H1 (cell line): ENCODE results near the gene NEDD4L. TPM values are rescaled to one million over a fixed set of nuclear protein-coding genes. Genes with fewer than 3 reads are reported as not detected.

ENCODE experiments used
- CTCF ChIA-PET: fragments of 300-600 bp; sonication (Branson Sonifier 250); formaldehyde crosslinking; loops from one replicate; lab custom pipeline; 2021; ENCODE audit not compliant: partially characterized antibody; lab: Charles Lee
- POLR2A ChIA-PET: fragments of 300-600 bp; sonication (Branson Sonifier 250); formaldehyde crosslinking; loops from one replicate; lab custom pipeline; 2021; ENCODE audit warnings: inconsistent platforms; ENCODE audit not compliant: partially characterized antibody; lab: Charles Lee
- DNase-seq, 2 experiments: peaks; one replicate each; pipeline versions ENCODE4 v3.0.0 to v3.0.0-alpha.2; 2010 to 2022; ENCODE audit warnings: low spot score in 2 of 2, low read depth in 1 of 2, mixed read lengths in 1 of 2
- FAIRE-seq: peaks from 2 replicates; lab custom pipeline; 2011; peaks lifted over from hg19 to GRCh38; lab: Jason Lieb, UNC
- H2AFZ ChIP-seq: 2 replicates; pipeline ENCODE4 v1.8.1; 2012; ENCODE audit warnings: low read length, inconsistent platforms
- H2AK5ac ChIP-seq: 2 replicates; pipeline ENCODE4 v1.6.1; 2013; ENCODE audit warnings: low read depth, low read length
- H2BK120ac ChIP-seq: replicated peaks from 2 replicates; pipeline ENCODE3; 2013; ENCODE audit warnings: low read depth, low read length, inconsistent platforms
- H2BK12ac ChIP-seq: 2 replicates; pipeline ENCODE4 v1.6.1; 2013; ENCODE audit warnings: low read depth, low read length
- H2BK15ac ChIP-seq: 2 replicates; pipeline ENCODE4 v1.6.1; 2013; ENCODE audit warnings: low read length
- H2BK20ac ChIP-seq: 2 replicates; pipeline ENCODE4 v1.6.1; 2013; ENCODE audit warnings: low read length
- H2BK5ac ChIP-seq: 2 replicates; pipeline ENCODE4 v1.6.1; 2013; ENCODE audit warnings: low read depth, low read length
- H3K14ac ChIP-seq: 2 replicates; pipeline ENCODE4 v1.6.1; 2013; ENCODE audit warnings: inconsistent platforms; ENCODE audit not compliant: insufficient read length
- H3K18ac ChIP-seq: 2 replicates; pipeline ENCODE4 v1.6.1; 2013; ENCODE audit warnings: low read length; ENCODE audit errors: extremely low read depth
- H3K23ac ChIP-seq: 2 replicates; pipeline ENCODE4 v1.6.1; 2013; ENCODE audit warnings: inconsistent platforms; ENCODE audit not compliant: insufficient read length
- H3K23me2 ChIP-seq: 2 replicates; pipeline ENCODE4 v1.6.1; 2013; ENCODE audit warnings: low read depth, low read length
- H3K27ac ChIP-seq: 2 replicates; pipeline ENCODE4 v1.6.1; 2011; ENCODE audit warnings: low read depth, low read length, inconsistent platforms
- H3K27me3 ChIP-seq, 4 experiments: replicated peaks in 1 of 4; 1 replicate in 1 of 4; 2 replicates in 3 of 4; pipeline versions ENCODE4 v1.6.1 to v1.8.1; 2011 to 2013; ENCODE audit warnings: low read length in 3 of 4, mild to moderate bottlenecking in 3 of 4, inconsistent platforms in 2 of 4, mixed read lengths in 2 of 4, moderate library complexity in 1 of 4; ENCODE audit not compliant: control insufficient read depth in 3 of 4, insufficient read depth in 3 of 4; ENCODE audit errors: extremely low read depth in 1 of 4
- H3K36me3 ChIP-seq, 4 experiments: 2 replicates each; pipeline versions ENCODE4 v1.6.1 to v1.8.1; 2011 to 2013; ENCODE audit warnings: mild to moderate bottlenecking in 4 of 4, low read length in 3 of 4, moderate library complexity in 2 of 4, control low read depth in 1 of 4, inconsistent platforms in 1 of 4; ENCODE audit not compliant: insufficient read depth in 4 of 4, control insufficient read depth in 2 of 4
- H3K4ac ChIP-seq: replicated peaks from 2 replicates; pipeline ENCODE3; 2013; ENCODE audit warnings: low read length, low read depth, mixed read lengths, inconsistent platforms; ENCODE audit not compliant: insufficient read length
- H3K4me1 ChIP-seq, 4 experiments: replicated peaks in 1 of 4; 1 replicate in 1 of 4; 2 replicates in 3 of 4; pipeline versions ENCODE4 v1.6.1 to v1.8.1; 2011 to 2013; ENCODE audit warnings: low read length in 3 of 4, inconsistent platforms in 2 of 4, mixed read lengths in 1 of 4; ENCODE audit not compliant: insufficient read depth in 4 of 4, control insufficient read depth in 3 of 4
- H3K4me2 ChIP-seq, 2 experiments: 2 replicates each; pipeline versions ENCODE4 v1.6.1 to v1.8.1; 2011 to 2013; ENCODE audit warnings: low read depth in 2 of 2, low read length in 2 of 2, control low read depth in 1 of 2, inconsistent platforms in 1 of 2, mild to moderate bottlenecking in 1 of 2; ENCODE audit not compliant: insufficient read depth in 1 of 2
- H3K4me3 ChIP-seq, 4 experiments: fragments of 200-600, 300-600 bp in 1 of 4; sonication (generic), shearing (Covaris generic), sonication (Bioruptor Twin) in 1 of 4; 2 replicates each; pipeline versions ENCODE4 v1.5.1 to v1.8.1; 2011 to 2016; ENCODE audit warnings: low read length in 4 of 4, low read depth in 3 of 4, control low read depth in 2 of 4, inconsistent platforms in 2 of 4, mild to moderate bottlenecking in 2 of 4, mixed read lengths in 1 of 4, moderate library complexity in 1 of 4; ENCODE audit not compliant: insufficient read depth in 2 of 4; ENCODE audit errors: extremely low read depth in 1 of 4
- H3K56ac ChIP-seq: replicated peaks from 2 replicates; pipeline ENCODE3; 2013; ENCODE audit warnings: low read depth, mild to moderate bottlenecking, mixed read lengths, low read length, inconsistent platforms; ENCODE audit not compliant: insufficient read length
- H3K79me1 ChIP-seq: 2 replicates; pipeline ENCODE4 v1.6.1; 2013; ENCODE audit warnings: low read depth, low read length, control low read depth
- H3K79me2 ChIP-seq, 2 experiments: 2 replicates each; pipeline versions ENCODE4 v1.6.1 to v1.8.1; 2012 to 2013; ENCODE audit warnings: low read length in 2 of 2, mild to moderate bottlenecking in 2 of 2, inconsistent platforms in 1 of 2; ENCODE audit not compliant: insufficient read depth in 2 of 2, control insufficient read depth in 1 of 2
- H3K9ac ChIP-seq, 4 experiments: replicated peaks in 1 of 4; 1 replicate in 1 of 4; 2 replicates in 3 of 4; pipeline versions ENCODE4 v1.6.1 to v1.8.1; 2011 to 2013; ENCODE audit warnings: low read depth in 3 of 4, low read length in 3 of 4, control low read depth in 2 of 4, mild to moderate bottlenecking in 2 of 4, moderate library complexity in 2 of 4, inconsistent platforms in 1 of 4; ENCODE audit errors: extremely low read depth in 1 of 4
- H3K9me3 ChIP-seq, 2 experiments: 2 replicates each; pipeline versions ENCODE4 v1.6.1 to v1.8.1; 2012 to 2013; ENCODE audit warnings: mild to moderate bottlenecking in 2 of 2, moderate library complexity in 2 of 2, control low read depth in 1 of 2, inconsistent platforms in 1 of 2, low read depth in 1 of 2, low read length in 1 of 2, mixed read lengths in 1 of 2; ENCODE audit not compliant: insufficient read depth in 2 of 2
- H4K20me1 ChIP-seq, 2 experiments: replicated peaks in 1 of 2; 2 replicates each; pipeline versions ENCODE3 to v1.8.1; 2011 to 2013; ENCODE audit warnings: inconsistent platforms in 2 of 2, low read length in 2 of 2, mild to moderate bottlenecking in 1 of 2; ENCODE audit not compliant: insufficient read depth in 2 of 2, control insufficient read depth in 1 of 2
- H4K5ac ChIP-seq: 2 replicates; pipeline ENCODE4 v1.6.1; 2013; ENCODE audit warnings: low read length, low read depth, mixed read lengths, inconsistent platforms; ENCODE audit not compliant: insufficient read length
- H4K8ac ChIP-seq: 2 replicates; pipeline ENCODE4 v1.8.0; 2013; ENCODE audit warnings: mild to moderate bottlenecking, moderate library complexity, low read length, inconsistent platforms; ENCODE audit not compliant: insufficient read depth; ENCODE audit errors: extremely low read depth
- H4K91ac ChIP-seq: replicated peaks from 2 replicates; pipeline ENCODE3; 2013; ENCODE audit warnings: low read length, mixed read lengths, inconsistent platforms; ENCODE audit not compliant: insufficient read length
- JUN ChIP-seq: IDR thresholded peaks from 2 replicates; pipeline ENCODE4 v1.6.1; 2011; ENCODE audit warnings: low read depth, mild to moderate bottlenecking, improper control_type of control experiment, low read length
- RXRA ChIP-seq: IDR thresholded peaks from 2 replicates; pipeline ENCODE4 v1.6.1; 2011; ENCODE audit warnings: low read depth, mild to moderate bottlenecking, low read length, moderate library complexity; ENCODE audit not compliant: insufficient read depth
- SUZ12 ChIP-seq: fragments of 200-600 bp; sonication (generic); IDR thresholded peaks from 2 replicates; pipeline ENCODE4 v1.6.1; 2012; ENCODE audit warnings: mild to moderate bottlenecking, inconsistent platforms, low read length, moderate library complexity, mixed read lengths
- TAF1 ChIP-seq: IDR thresholded peaks from 2 replicates; pipeline ENCODE4 v1.6.1; 2011; ENCODE audit warnings: mild to moderate bottlenecking, low read depth, low read length
- WGBS, 2 experiments: shearing (Covaris generic) in 1 of 2; methylation state at CpG; one replicate each; pipeline versions ENCODE4 v1.1.6 to v1.1.7; 2013 to 2015; ENCODE audit warnings: low lambda C conversion rate in 2 of 2, mixed read lengths in 2 of 2, inconsistent platforms in 1 of 2, low coverage in 1 of 2, missing lambda C conversion rate in 1 of 2; ENCODE audit not compliant: insufficient replicate concordance in 2 of 2, insufficient coverage in 1 of 2, insufficient read length in 1 of 2; ENCODE audit errors: extremely low coverage in 1 of 2, missing lambda C conversion rate in 1 of 2; 5-methylcytosine and 5-hydroxymethylcytosine counted together
- polyA plus RNA-seq, 7 experiments: library from polyadenylated mRNA; depleted of rRNA in 3 of 7; stranded (reverse) in 5 of 7; unstranded in 2 of 7; fragments of >200 nt in 5 of 7; fragments of 200-250 nt in 2 of 7; gene quantifications; 1 replicate in 5 of 7; 2 replicates in 1 of 7; 4 replicates in 1 of 7; pipeline versions ENCODE4 v1.2.1 to v1.2.3, GENCODE V29; 2011 to 2013; ENCODE audit warnings: missing spikeins in 2 of 7, mixed read lengths in 2 of 7
- total RNA-seq: library from RNA; stranded (reverse); fragmentation: NEBNext Ultra II Directional; extraction: Animal tissue kit (Norgen Biotek cat#: 25700); gene quantifications from 2 replicates; pipeline ENCODE4 v1.2.1, GENCODE V29; 2021

NEDD4L gene
- total and polyA plus RNA-seq, 2 of the 8 experiments (the other 6 are each of a cell fraction or from before 2014, with no cell fraction given) = 37.3 to 69.8 TPM

DNA sequence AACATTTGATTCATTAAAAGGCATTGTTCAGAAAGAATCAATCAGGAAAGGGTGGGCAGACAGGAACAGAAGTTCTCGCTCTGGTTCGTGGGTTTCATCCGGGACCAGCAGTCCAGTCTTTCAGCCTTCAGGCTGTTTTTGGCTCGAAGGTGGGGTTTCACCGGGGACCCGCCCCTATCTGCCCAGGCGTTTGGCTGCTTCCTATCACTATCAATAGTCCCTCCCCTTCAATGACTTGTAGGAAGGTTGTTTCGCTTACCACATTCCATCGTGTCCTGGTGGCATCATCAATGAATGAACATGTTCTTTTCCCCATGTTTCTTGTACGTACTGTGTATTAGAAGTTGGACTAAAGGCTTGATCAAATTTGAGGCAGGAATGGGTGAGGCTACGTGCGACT lies 130.3 kb downstream of the NEDD4L start:
- H2BK5ac ChIP-seq = no peak overlapping the region
- no peak overlapping the region for H3K4me3 ChIP-seq
- H4K8ac ChIP-seq = no peak overlapping the region
- no peak overlapping the region for H3K14ac ChIP-seq
- WGBS, 2 experiments = 86% methylated on average over 12 of the region's 12 CpGs; no CpG with 5 or more reads in 1 of the 2 experiments
- H3K27me3 ChIP-seq = no peaks in the 10 kb centered on the region
- no peak overlapping the region for H2BK15ac ChIP-seq
- no peak overlapping the region for H3K56ac ChIP-seq
- no peaks in the 10 kb centered on the region for H3K23me2 ChIP-seq
- H3K9me3 ChIP-seq = no peaks in the 10 kb centered on the region
- no peak overlapping the region for H3K23ac ChIP-seq
- no peak overlapping the region for H4K5ac ChIP-seq
- peak overlapping the region in 1 of 2 experiments; percentile 46; a peak in 2 of 4 replicates for H3K4me2 ChIP-seq
- DNase-seq (peak in 1 of 2 experiments; percentile 60), FAIRE-seq (peak; percentile 71)
- no peak overlapping the region for H2BK12ac ChIP-seq
- no peak overlapping the region for H3K18ac ChIP-seq
- no peak overlapping the region for H3K27ac ChIP-seq
- no peak overlapping the region for H3K4ac ChIP-seq
- no peaks in the 10 kb centered on the region for H3K36me3 ChIP-seq
- no peak overlapping the region for H2BK120ac ChIP-seq
- no peak overlapping the region for H4K91ac ChIP-seq
- H3K9ac ChIP-seq = no peak overlapping the region
- H3K79me1 ChIP-seq = peaks cover 8% of the 10 kb centered on the region; the same call in 1 of the 2 replicates
- H3K4me1 ChIP-seq = peaks cover 0 to 22% (median 10%) of the 10 kb centered on the region in 4 experiments; a peak in 5 of 7 replicates
- H2BK20ac ChIP-seq = no peak overlapping the region
- ChIA-PET POLR2A (no interaction called here), CTCF (interaction anchor here (1.3 to 1.5 kb wide), 2 partner anchors 13 to 14 kb away, joined by 3 read pairs; no protein-coding TSS in a partner anchor)
- H2AFZ ChIP-seq = no peak overlapping the region
- H2AK5ac ChIP-seq = no peak overlapping the region
- peaks cover 0 to 5% of the 10 kb centered on the region in 2 experiments for H4K20me1 ChIP-seq
- peaks cover 0 to 8% of the 10 kb centered on the region in 2 experiments; a peak in 2 of 4 replicates for H3K79me2 ChIP-seq
- TF ChIP-seq RXRA (no peak), JUN (no peak), TAF1 (no peak), SUZ12 (no peak)
